HG03175 (cell line): Measurements from ENCODE around the gene GCNT1.
"Not testable (repeated sequence)": the region's sequence is repeated elsewhere in the genome, so short reads cannot be mapped to it uniquely, and the experiment has no call there.

Experiments
- ATAC-seq: cut with Tn5 transposase; IDR thresholded peaks from one replicate; pipeline ENCODE4 v1.9.1; 2021; ENCODE audit warnings: mild to moderate bottlenecking, moderate library complexity; ENCODE audit not compliant: unreplicated experiment

Gene GCNT1

GRCh38 chr9:76479337-76479736, 20.4 kb downstream of the GCNT1 start:
- not testable (repeated sequence) for ATAC-seq

DNA sequence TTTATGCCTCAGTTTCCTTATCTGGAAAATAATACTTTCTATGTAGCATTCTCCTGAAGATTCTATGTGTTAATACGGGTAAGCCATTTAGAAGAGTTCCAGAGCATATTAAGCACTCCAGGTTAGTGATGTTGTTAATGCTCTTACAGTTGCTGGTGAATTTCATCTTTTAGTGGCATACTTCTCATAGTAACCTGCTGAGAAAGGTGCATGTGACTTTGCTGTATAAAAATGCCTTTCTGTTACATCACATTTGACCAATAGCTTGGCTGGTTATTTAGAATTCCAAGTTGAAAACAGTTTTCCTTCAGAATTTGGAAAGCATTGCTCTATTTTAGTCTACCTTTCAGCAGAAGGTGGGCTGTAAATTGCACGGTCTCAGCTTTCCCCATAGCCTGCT, 27.2 kb downstream of the GCNT1 start:
- no peak for ATAC-seq

- no peak for ATAC-seq
These were observed 31.4 kb downstream of the GCNT1 start for GRCh38 chr9:76490249-76490990.

DNA sequence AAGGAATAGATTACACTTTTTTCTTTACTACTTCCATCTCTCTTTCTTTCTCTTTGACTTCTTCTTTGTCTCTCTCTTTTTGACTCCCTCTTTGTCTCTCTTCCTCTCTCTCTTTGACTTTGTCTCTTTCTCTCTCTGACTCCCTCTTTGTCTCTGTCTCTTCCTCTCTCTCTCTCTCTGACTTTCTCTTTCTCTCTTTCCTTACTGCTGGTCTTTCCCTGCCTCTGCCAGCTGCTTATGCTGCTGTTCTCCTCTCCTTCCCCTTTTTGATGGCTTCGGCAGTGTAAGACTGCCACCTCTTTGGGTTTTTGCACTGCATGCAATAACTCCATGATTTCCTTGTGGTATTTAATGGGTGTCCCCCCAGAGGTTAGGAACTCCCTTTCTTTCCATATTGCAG, 32.1 kb downstream of the GCNT1 start:
- not testable (repeated sequence) for ATAC-seq

GRCh38 chr9:76493496-76493895, 34.5 kb downstream of the GCNT1 start:
- not testable (repeated sequence) for ATAC-seq

GRCh38 chr9:76500061-76500460, 41.1 kb downstream of the GCNT1 start:
- ATAC-seq = no peak

DNA sequence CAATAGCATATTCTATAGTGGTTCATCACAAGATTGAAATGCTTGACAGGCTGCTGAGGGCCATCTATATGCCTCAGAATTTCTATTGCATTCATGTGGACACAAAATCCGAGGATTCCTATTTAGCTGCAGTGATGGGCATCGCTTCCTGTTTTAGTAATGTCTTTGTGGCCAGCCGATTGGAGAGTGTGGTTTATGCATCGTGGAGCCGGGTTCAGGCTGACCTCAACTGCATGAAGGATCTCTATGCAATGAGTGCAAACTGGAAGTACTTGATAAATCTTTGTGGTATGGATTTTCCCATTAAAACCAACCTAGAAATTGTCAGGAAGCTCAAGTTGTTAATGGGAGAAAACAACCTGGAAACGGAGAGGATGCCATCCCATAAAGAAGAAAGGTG, 43.8 kb downstream of the GCNT1 start:
- ATAC-seq = no peak

DNA sequence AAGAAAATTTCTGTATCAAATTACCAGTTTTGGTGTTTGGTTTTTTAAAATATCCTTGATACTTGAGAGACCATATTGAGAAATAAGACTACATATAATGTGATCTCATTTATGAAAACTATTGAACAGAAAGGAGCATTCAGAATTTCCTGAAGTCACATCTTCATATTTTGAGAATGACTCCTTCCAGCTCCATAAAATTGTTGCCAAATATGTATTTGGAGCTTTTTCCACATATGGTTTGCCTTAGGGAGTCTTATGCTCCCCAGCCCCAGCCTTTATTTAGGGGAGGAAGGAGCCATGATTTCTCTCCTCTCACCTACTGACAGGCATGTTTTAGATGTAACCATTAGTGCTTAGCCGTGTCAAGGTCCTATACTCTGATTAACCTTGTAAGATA, 51.1 kb downstream of the GCNT1 start:
- no peak for ATAC-seq

GRCh38 chr9:76510446-76510845, 51.5 kb downstream of the GCNT1 start:
- ATAC-seq = no peak

DNA sequence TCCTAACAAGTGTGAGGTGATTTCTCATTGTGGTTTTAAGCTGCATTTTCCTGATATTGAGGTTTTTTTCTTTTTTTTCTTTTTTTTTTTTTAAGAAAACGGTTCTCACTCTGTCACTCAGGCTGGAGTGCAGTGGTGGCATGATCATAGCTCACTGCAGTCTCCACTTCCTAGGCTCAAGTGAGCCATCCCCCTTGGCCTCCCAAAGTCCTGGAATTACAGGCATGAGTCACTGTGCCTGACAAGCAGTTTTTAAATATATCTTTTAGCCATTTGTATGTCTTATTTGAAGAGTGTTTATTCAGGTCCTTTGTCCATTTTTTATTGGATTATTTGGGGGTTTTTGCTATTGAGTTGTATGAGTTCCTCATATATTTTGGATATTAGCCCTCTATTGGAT, 53.8 kb downstream of the GCNT1 start:
- no peak for ATAC-seq

GRCh38 chr9:76516350-76516749, 57.4 kb downstream of the GCNT1 start:
- ATAC-seq = no peak

GRCh38 chr9:76516871-76517270, 57.9 kb downstream of the GCNT1 start:
- ATAC-seq = no peak

DNA sequence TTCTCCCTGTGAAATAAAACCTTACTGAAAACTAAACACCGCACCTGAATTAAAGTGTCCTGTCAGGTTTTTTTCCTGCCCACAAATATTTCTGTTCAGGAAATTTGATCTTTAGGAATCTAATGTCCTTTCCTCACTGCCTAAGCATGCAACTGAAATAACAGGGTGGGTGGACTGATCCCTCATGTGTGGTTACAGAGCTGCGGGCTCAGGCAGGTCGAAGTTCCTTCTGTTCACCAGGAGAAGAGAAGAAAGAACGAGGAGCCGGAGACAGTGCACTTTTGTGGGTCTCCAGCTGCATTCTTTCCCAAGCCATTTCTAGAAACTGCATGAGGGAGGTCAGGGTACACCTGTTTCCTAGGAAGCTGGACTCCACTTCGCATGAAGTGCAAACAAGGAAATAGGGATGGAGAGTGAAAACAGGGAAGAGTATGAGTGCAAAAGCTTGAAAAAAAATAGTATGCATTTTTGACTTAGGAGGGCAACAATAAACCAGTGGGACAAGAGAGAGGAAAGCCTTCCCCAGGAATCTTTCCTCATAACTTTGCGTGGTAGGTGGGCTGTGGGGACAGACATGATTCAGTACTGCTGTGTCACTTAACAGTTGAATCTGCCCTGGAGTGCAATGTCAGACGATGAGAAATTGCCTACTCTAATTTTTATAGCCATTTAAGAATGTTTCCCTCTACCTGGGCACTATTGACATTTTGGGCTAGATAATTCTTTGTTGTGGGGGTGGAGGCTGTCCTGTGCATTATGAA, 60.3 kb downstream of the GCNT1 start:
- no peak for ATAC-seq

DNA sequence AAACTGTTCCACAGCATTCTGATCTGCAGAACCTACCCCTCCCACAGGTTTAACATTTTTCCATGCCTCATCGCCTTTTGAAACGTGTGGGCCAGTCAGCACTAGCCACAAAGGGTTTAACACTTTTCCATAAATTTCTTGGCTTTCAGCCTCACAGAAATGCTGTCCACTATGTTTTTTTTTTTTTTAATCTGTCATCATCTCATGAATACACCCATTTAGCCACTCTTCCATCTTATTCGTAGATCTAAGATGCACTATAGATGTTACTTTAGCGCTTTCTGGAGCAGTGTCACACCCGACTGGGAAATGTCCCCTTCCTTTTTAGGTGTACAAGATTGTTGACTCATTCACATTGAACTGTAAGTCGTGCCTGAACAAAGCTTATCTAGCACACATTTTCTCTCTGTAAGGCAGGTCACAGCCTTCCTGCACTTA, 62.3 kb downstream of the GCNT1 start:
- ATAC-seq = no peak

- ATAC-seq = no peak
These were observed 62.9 kb downstream of the GCNT1 start for GRCh38 chr9:76521906-76522305.

GRCh38 chr9:76523617-76524200, 64.7 kb downstream of the GCNT1 start:
- ATAC-seq = not testable (repeated sequence)

GRCh38 chr9:76525196-76525595, 66.2 kb downstream of the GCNT1 start:
- no peak for ATAC-seq

GRCh38 chr9:76526026-76526425, 67.0 kb downstream of the GCNT1 start:
- ATAC-seq = no peak

- no peak for ATAC-seq
These were observed 69.1 kb downstream of the GCNT1 start for GRCh38 chr9:76528056-76528455.

GRCh38 chr9:76528642-76529190, 69.7 kb downstream of the GCNT1 start:
- no peak for ATAC-seq

DNA sequence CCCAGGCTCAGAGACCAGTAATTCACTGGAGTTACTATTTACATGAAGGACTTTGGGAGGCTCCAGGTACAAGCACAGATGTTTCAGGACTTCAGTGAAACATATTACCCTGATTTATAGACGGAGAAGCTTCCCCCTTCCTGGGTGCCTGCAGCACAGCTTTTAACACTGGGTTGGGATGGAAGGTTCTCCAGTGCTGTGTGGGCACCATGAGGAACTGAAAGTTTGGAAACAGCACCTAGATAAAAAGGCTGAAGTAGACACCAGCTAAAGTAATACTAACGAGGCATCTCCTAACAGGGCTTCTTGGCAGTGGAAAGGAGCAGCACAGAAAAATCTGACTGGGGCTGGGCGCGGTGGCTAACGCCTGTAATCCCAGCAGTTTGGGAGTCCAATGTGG, 70.7 kb downstream of the GCNT1 start:
- ATAC-seq = no peak
